Measurements from ENCODE around the gene HSPB8.

The HSPB8 gene

GRCh38 chr12:119179335-119180021 lies 747 bp downstream of the HSPB8 start:
- no peak for FAIRE-seq
- no peak for DNase-seq (ENCODE audit: insufficient read length, low spot score)
- TF ChIP-seq POLR2A (IDR thresholded peaks at IDR 0.05; ENCODE audit: low read depth, low read length) (no peak), POLR2AphosphoS5 (IDR thresholded peaks at IDR 0.05; ENCODE audit: low read depth, low read length) (no peak), SPI1 (IDR thresholded peaks at IDR 0.05; ENCODE audit: low read depth, low read length) (no peak), PAX5 (IDR thresholded peaks at IDR 0.05; ENCODE audit: insufficient read depth, low read length, severe bottlenecking) (no peak), TAF1 (IDR thresholded peaks at IDR 0.05; ENCODE audit: low read depth, low read length) (no peak), POU2F2 (IDR thresholded peaks at IDR 0.05; ENCODE audit: low read depth, low read length) (no peak)

GRCh38 chr12:119180380-119181040 lies 1.8 kb downstream of the HSPB8 start:
- DNase-seq (ENCODE audit: insufficient read length, low spot score) (no peak), FAIRE-seq (no peak)
- TF ChIP-seq SPI1 (IDR thresholded peaks at IDR 0.05; ENCODE audit: low read depth, low read length) = no peak
- no peak for TF ChIP-seq PAX5 (IDR thresholded peaks at IDR 0.05; ENCODE audit: insufficient read depth, low read length, severe bottlenecking)
- no peak for TF ChIP-seq TAF1 (IDR thresholded peaks at IDR 0.05; ENCODE audit: low read depth, low read length)
- TF ChIP-seq POLR2A (IDR thresholded peaks at IDR 0.05; ENCODE audit: low read depth, low read length) = no peak
- no peak for TF ChIP-seq POLR2AphosphoS5 (IDR thresholded peaks at IDR 0.05; ENCODE audit: low read depth, low read length)
- TF ChIP-seq POU2F2 (IDR thresholded peaks at IDR 0.05; ENCODE audit: low read depth, low read length) = no peak

GRCh38 chr12:119181202-119181601 lies 2.5 kb downstream of the HSPB8 start:
- TF ChIP-seq PAX5 (IDR thresholded peaks at IDR 0.05; ENCODE audit: insufficient read depth, low read length, severe bottlenecking) (no peak), POLR2AphosphoS5 (IDR thresholded peaks at IDR 0.05; ENCODE audit: low read depth, low read length) (no peak), SPI1 (IDR thresholded peaks at IDR 0.05; ENCODE audit: low read depth, low read length) (no peak), POLR2A (IDR thresholded peaks at IDR 0.05; ENCODE audit: low read depth, low read length) (no peak), POU2F2 (IDR thresholded peaks at IDR 0.05; ENCODE audit: low read depth, low read length) (no peak), TAF1 (IDR thresholded peaks at IDR 0.05; ENCODE audit: low read depth, low read length) (no peak)
- FAIRE-seq (no peak), DNase-seq (ENCODE audit: insufficient read length, low spot score) (no peak)

GRCh38 chr12:119181944-119182343 lies 3.2 kb downstream of the HSPB8 start:
- FAIRE-seq = no peak
- no peak for DNase-seq (ENCODE audit: insufficient read length, low spot score)
- TF ChIP-seq POLR2AphosphoS5 (IDR thresholded peaks at IDR 0.05; ENCODE audit: low read depth, low read length) (no peak), SPI1 (IDR thresholded peaks at IDR 0.05; ENCODE audit: low read depth, low read length) (no peak), POU2F2 (IDR thresholded peaks at IDR 0.05; ENCODE audit: low read depth, low read length) (no peak)

GRCh38 chr12:119182701-119183493 lies 4.2 kb downstream of the HSPB8 start:
- no peak for DNase-seq (ENCODE audit: insufficient read length, low spot score)
- TF ChIP-seq PAX5 (IDR thresholded peaks at IDR 0.05; ENCODE audit: insufficient read depth, low read length, severe bottlenecking) (no peak), POLR2AphosphoS5 (IDR thresholded peaks at IDR 0.05; ENCODE audit: low read depth, low read length) (no peak), POLR2A (IDR thresholded peaks at IDR 0.05; ENCODE audit: low read depth, low read length) (no peak), SPI1 (IDR thresholded peaks at IDR 0.05; ENCODE audit: low read depth, low read length) (no peak), TAF1 (IDR thresholded peaks at IDR 0.05; ENCODE audit: low read depth, low read length) (no peak), POU2F2 (IDR thresholded peaks at IDR 0.05; ENCODE audit: low read depth, low read length) (no peak)
- FAIRE-seq = no peak

- no peak for TF ChIP-seq TAF1 (IDR thresholded peaks at IDR 0.05; ENCODE audit: low read depth, low read length)
- no peak for TF ChIP-seq POLR2AphosphoS5 (IDR thresholded peaks at IDR 0.05; ENCODE audit: low read depth, low read length)
- TF ChIP-seq POU2F2 (IDR thresholded peaks at IDR 0.05; ENCODE audit: low read depth, low read length) = no peak
- TF ChIP-seq POLR2A (IDR thresholded peaks at IDR 0.05; ENCODE audit: low read depth, low read length) = no peak
- no peak for FAIRE-seq
- DNase-seq (ENCODE audit: insufficient read length, low spot score) = no peak
These were observed 5.4 kb downstream of the HSPB8 start for GRCh38 chr12:119183942-119184695.

GRCh38 chr12:119195256-119195655 lies 16.5 kb downstream of the HSPB8 start:
- DNase-seq (ENCODE audit: insufficient read length, low spot score) (no peak), FAIRE-seq (no peak)
- TF ChIP-seq PAX5 (IDR thresholded peaks at IDR 0.05; ENCODE audit: insufficient read depth, low read length, severe bottlenecking) (no peak), TAF1 (IDR thresholded peaks at IDR 0.05; ENCODE audit: low read depth, low read length) (no peak), POU2F2 (IDR thresholded peaks at IDR 0.05; ENCODE audit: low read depth, low read length) (no peak), POLR2A (IDR thresholded peaks at IDR 0.05; ENCODE audit: low read depth, low read length) (no peak), POLR2AphosphoS5 (IDR thresholded peaks at IDR 0.05; ENCODE audit: low read depth, low read length) (no peak)

- TF ChIP-seq POU2F2 (IDR thresholded peaks at IDR 0.05; ENCODE audit: low read depth, low read length) (no peak), POLR2A (IDR thresholded peaks at IDR 0.05; ENCODE audit: low read depth, low read length) (no peak), PAX5 (IDR thresholded peaks at IDR 0.05; ENCODE audit: insufficient read depth, low read length, severe bottlenecking) (no peak), POLR2AphosphoS5 (IDR thresholded peaks at IDR 0.05; ENCODE audit: low read depth, low read length) (no peak), TAF1 (IDR thresholded peaks at IDR 0.05; ENCODE audit: low read depth, low read length) (no peak), SPI1 (IDR thresholded peaks at IDR 0.05; ENCODE audit: low read depth, low read length) (no peak)
- no peak for FAIRE-seq
- no peak for DNase-seq (ENCODE audit: insufficient read length, low spot score)
These were observed 19.7 kb downstream of the HSPB8 start for GRCh38 chr12:119198440-119198839.

GRCh38 chr12:119200601-119201000 lies 21.9 kb downstream of the HSPB8 start:
- no peak for FAIRE-seq
- TF ChIP-seq POLR2A (IDR thresholded peaks at IDR 0.05; ENCODE audit: low read depth, low read length) (no peak), POU2F2 (IDR thresholded peaks at IDR 0.05; ENCODE audit: low read depth, low read length) (no peak), PAX5 (IDR thresholded peaks at IDR 0.05; ENCODE audit: insufficient read depth, low read length, severe bottlenecking) (no peak), SPI1 (IDR thresholded peaks at IDR 0.05; ENCODE audit: low read depth, low read length) (no peak), POLR2AphosphoS5 (IDR thresholded peaks at IDR 0.05; ENCODE audit: low read depth, low read length) (no peak)
- DNase-seq (ENCODE audit: insufficient read length, low spot score) = no peak
